ENCODE results near the gene PATZ1. TPM values are rescaled to one million over a fixed set of nuclear protein-coding genes. Genes with fewer than 3 reads are reported as not detected.

Gene PATZ1
- total RNA-seq, 2 donors from 2014 or later = 9.2 to 15.5 TPM

- no peak for DNase-seq (ENCODE audit: low spot score)
- no peaks in the 10 kb centered on the region for H3K27me3 ChIP-seq
- H3K36me3 ChIP-seq = no peaks in the 10 kb centered on the region
- TF ChIP-seq, protein P1, sequence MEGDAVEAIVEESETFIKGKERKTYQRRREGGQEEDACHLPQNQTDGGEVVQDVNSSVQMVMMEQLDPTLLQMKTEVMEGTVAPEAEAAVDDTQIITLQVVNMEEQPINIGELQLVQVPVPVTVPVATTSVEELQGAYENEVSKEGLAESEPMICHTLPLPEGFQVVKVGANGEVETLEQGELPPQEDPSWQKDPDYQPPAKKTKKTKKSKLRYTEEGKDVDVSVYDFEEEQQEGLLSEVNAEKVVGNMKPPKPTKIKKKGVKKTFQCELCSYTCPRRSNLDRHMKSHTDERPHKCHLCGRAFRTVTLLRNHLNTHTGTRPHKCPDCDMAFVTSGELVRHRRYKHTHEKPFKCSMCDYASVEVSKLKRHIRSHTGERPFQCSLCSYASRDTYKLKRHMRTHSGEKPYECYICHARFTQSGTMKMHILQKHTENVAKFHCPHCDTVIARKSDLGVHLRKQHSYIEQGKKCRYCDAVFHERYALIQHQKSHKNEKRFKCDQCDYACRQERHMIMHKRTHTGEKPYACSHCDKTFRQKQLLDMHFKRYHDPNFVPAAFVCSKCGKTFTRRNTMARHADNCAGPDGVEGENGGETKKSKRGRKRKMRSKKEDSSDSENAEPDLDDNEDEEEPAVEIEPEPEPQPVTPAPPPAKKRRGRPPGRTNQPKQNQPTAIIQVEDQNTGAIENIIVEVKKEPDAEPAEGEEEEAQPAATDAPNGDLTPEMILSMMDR (IDR thresholded peaks at IDR 0.05) = no peak
- no peak overlapping the region for H3K27ac ChIP-seq
- H3K4me1 ChIP-seq = no peaks in the 10 kb centered on the region
- H3K4me3 ChIP-seq = no peak overlapping the region
- no peaks in the 10 kb centered on the region for H3K9me3 ChIP-seq
Observed at GRCh38 chr22:31367426-31367825, 21.3 kb upstream of the PATZ1 start.

GRCh38 chr22:31363885-31364465, 17.8 kb upstream of the PATZ1 start:
- Histone ChIP-seq H3K36me3 (no peaks in the 10 kb centered on the region), H3K27me3 (no peaks in the 10 kb centered on the region), H3K4me1 (no peaks in the 10 kb centered on the region), H3K27ac (no peak overlapping the region), H3K4me3 (no peak overlapping the region), H3K9me3 (no peaks in the 10 kb centered on the region)
- TF ChIP-seq, protein P1 (IDR thresholded peaks at IDR 0.05) = no peak
- DNase-seq (ENCODE audit: low spot score) = no peak

DNA sequence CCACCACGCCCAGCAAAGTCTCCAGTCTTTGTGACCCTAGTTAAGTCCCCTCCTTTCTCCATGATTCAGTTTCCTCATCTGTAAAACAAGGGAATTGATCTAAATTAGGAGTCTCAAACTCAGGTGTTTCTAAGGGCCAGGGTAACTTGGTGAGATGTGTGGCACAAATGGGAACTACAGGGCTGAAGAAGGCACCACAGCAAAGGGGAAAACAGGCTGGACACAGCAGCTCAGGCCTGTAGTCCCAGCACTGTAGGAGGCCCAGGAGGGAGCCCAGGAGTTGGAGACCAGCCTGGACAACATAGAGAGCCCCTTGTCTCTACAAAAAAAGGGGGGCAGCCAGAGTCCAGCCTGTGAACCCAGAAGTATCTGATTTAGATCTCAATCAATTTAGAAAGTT, 15.6 kb upstream of the PATZ1 start:
- no peak overlapping the region for H3K4me3 ChIP-seq
- TF ChIP-seq, protein P1 (IDR thresholded peaks at IDR 0.05) = no peak
- no peak overlapping the region for H3K27ac ChIP-seq
- H3K4me1 ChIP-seq = no peaks in the 10 kb centered on the region
- DNase-seq (ENCODE audit: low spot score) = no peak
- no peaks in the 10 kb centered on the region for H3K36me3 ChIP-seq
- H3K9me3 ChIP-seq = no peaks in the 10 kb centered on the region
- H3K27me3 ChIP-seq = no peaks in the 10 kb centered on the region

GRCh38 chr22:31360029-31360428, 13.9 kb upstream of the PATZ1 start:
- H3K4me3 ChIP-seq = no peak overlapping the region
- H3K36me3 ChIP-seq = no peaks in the 10 kb centered on the region
- no peak overlapping the region for H3K27ac ChIP-seq
- TF ChIP-seq, protein P1 (IDR thresholded peaks at IDR 0.05) = no peak
- DNase-seq (ENCODE audit: low spot score) = no peak
- H3K9me3 ChIP-seq = no peaks in the 10 kb centered on the region
- H3K4me1 ChIP-seq = no peaks in the 10 kb centered on the region
- H3K27me3 ChIP-seq = no peaks in the 10 kb centered on the region

GRCh38 chr22:31354515-31354914, 8.4 kb upstream of the PATZ1 start:
- Histone ChIP-seq H3K27ac (no peak overlapping the region), H3K36me3 (no peaks in the 10 kb centered on the region), H3K27me3 (no peaks in the 10 kb centered on the region), H3K4me3 (no peak overlapping the region), H3K9me3 (no peaks in the 10 kb centered on the region), H3K4me1 (no peaks in the 10 kb centered on the region)
- TF ChIP-seq, protein P1 (IDR thresholded peaks at IDR 0.05) = no peak
- no peak for DNase-seq (ENCODE audit: low spot score)

DNA sequence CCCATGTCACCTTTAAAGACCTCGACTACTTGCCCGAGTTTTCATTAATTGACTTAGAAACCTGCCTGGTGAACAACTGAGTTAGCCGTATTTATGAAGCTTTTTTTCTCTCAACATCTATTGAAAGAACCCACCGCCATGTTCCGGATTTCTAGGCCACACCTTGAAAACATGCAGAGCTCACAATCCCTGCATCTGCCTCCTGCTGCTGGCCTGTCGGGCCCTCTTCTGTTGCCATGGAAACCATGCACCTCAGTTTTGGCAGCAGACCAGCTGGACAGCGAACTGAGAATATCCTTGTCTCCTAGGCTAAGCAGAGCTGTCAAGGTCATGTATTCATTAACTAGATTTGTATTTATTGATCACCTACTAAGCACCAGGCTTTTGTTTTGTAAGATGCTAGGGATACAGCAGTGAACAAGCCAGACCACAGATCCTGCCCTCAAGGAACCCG, 4.3 kb upstream of the PATZ1 start:
- Histone ChIP-seq H3K4me3 (no peak overlapping the region), H3K9me3 (no peaks in the 10 kb centered on the region), H3K27ac (no peak overlapping the region), H3K36me3 (no peaks in the 10 kb centered on the region), H3K27me3 (no peaks in the 10 kb centered on the region), H3K4me1 (peaks cover 0 to 12% of the 10 kb centered on the region in 2 donors)
- no peak for DNase-seq (ENCODE audit: low spot score)
- TF ChIP-seq, protein P1 (IDR thresholded peaks at IDR 0.05) = no peak

Data from right atrium auricular region (tissue), 2 donors.